Astrocyte (in vitro differentiated cells and primary cell): ENCODE data around the gene SPTLC2. TPM values are rescaled to one million over a fixed set of nuclear protein-coding genes. Genes with fewer than 3 reads are reported as not detected.

Experiments used
- DNase-seq: peaks from one replicate; pipeline ENCODE4 v3.0.0-alpha.2; 2010; ENCODE audit warnings: low read depth
- FAIRE-seq: peaks from 2 replicates; lab custom pipeline; 2011; peaks lifted over from hg19 to GRCh38; lab: Jason Lieb, UNC
- H2AFZ ChIP-seq: 2 replicates; pipeline ENCODE4 v1.6.0; 2012; ENCODE audit warnings: low read depth, low read length, inconsistent platforms
- H3K27ac ChIP-seq: 2 replicates; pipeline ENCODE4 v1.5.1; 2011; ENCODE audit warnings: low read depth, low read length, inconsistent platforms
- H3K27me3 ChIP-seq: 2 replicates; pipeline ENCODE4 v1.6.0; 2011; ENCODE audit warnings: low read length, inconsistent platforms; ENCODE audit not compliant: insufficient read depth
- H3K36me3 ChIP-seq: 2 replicates; pipeline ENCODE4 v1.5.1; 2011; ENCODE audit warnings: low read length, inconsistent platforms; ENCODE audit not compliant: insufficient read depth
- H3K4me1 ChIP-seq: 2 replicates; pipeline ENCODE4 v1.5.1; 2011; ENCODE audit warnings: low read length, inconsistent platforms; ENCODE audit not compliant: insufficient read depth
- H3K4me2 ChIP-seq: 2 replicates; pipeline ENCODE4 v1.6.0; 2012; ENCODE audit warnings: low read length, inconsistent platforms
- H3K4me3 ChIP-seq: 2 replicates; pipeline ENCODE4 v1.5.1; 2011; ENCODE audit warnings: low read depth, mild to moderate bottlenecking, low read length, inconsistent platforms; ENCODE audit not compliant: insufficient read depth
- H3K79me2 ChIP-seq: 2 replicates; pipeline ENCODE4 v1.6.0; 2012; ENCODE audit warnings: mild to moderate bottlenecking, low read length, inconsistent platforms; ENCODE audit not compliant: insufficient read depth
- H3K9ac ChIP-seq: 2 replicates; pipeline ENCODE4 v1.6.0; 2012; ENCODE audit warnings: mild to moderate bottlenecking, low read length, inconsistent platforms
- H3K9me3 ChIP-seq: 2 replicates; pipeline ENCODE4 v1.5.1; 2012; ENCODE audit warnings: low read depth, mild to moderate bottlenecking, low read length, inconsistent platforms; ENCODE audit not compliant: insufficient read depth
- H4K20me1 ChIP-seq: 2 replicates; pipeline ENCODE4 v1.6.0; 2012; ENCODE audit warnings: low read length, inconsistent platforms; ENCODE audit not compliant: insufficient read depth
- H3K27ac Mint-ChIP-seq: one replicate; pipeline ENCODE4 v1.8.0; 2021; ENCODE audit warnings: mild to moderate bottlenecking, mixed read lengths; ENCODE audit not compliant: unreplicated experiment
- H3K27me3 Mint-ChIP-seq: one replicate; pipeline ENCODE4 v1.8.0; 2021; ENCODE audit warnings: low read depth, mixed read lengths; ENCODE audit not compliant: unreplicated experiment
- H3K36me3 Mint-ChIP-seq: one replicate; pipeline ENCODE4 v1.8.0; 2021; ENCODE audit warnings: low read depth, mixed read lengths; ENCODE audit not compliant: unreplicated experiment
- H3K4me1 Mint-ChIP-seq: one replicate; pipeline ENCODE4 v1.8.0; 2021; ENCODE audit warnings: low read depth, mixed read lengths; ENCODE audit not compliant: unreplicated experiment
- H3K4me3 Mint-ChIP-seq: one replicate; pipeline ENCODE4 v1.8.0; 2021; ENCODE audit warnings: mild to moderate bottlenecking, moderate library complexity, mixed read lengths; ENCODE audit not compliant: unreplicated experiment
- H3K9me3 Mint-ChIP-seq: one replicate; pipeline ENCODE4 v1.8.0; 2021; ENCODE audit warnings: mild to moderate bottlenecking, mixed read lengths; ENCODE audit not compliant: unreplicated experiment
- CTCF ChIP-seq: IDR thresholded peaks from 2 replicates; pipeline ENCODE4 v1.5.1; 2011; ENCODE audit warnings: low read depth, mild to moderate bottlenecking, inconsistent platforms, low read length, moderate library complexity; ENCODE audit not compliant: insufficient read depth
- EZH2 ChIP-seq: IDR thresholded peaks from 2 replicates; pipeline ENCODE4 v1.6.1; 2012; ENCODE audit warnings: mild to moderate bottlenecking, low read length, inconsistent platforms; ENCODE audit not compliant: insufficient read depth
- total RNA-seq: library from RNA; stranded (reverse); gene quantifications from 2 replicates; pipeline ENCODE4 v1.2.1, GENCODE V29; 2021

SPTLC2 gene
- total RNA-seq, 1 donor from 2014 or later = 51.2 TPM

- peaks cover 2% of the 10 kb centered on the region for H3K9me3 Mint-ChIP-seq
- Histone ChIP-seq H3K36me3 (no peaks in the 10 kb centered on the region), H4K20me1 (no peaks in the 10 kb centered on the region), H3K4me1 (peaks cover 5% of the 10 kb centered on the region), H3K4me2 (no peak overlapping the region), H3K27ac (peak overlapping the region; percentile 38), H3K79me2 (no peaks in the 10 kb centered on the region), H3K4me3 (no peak overlapping the region), H3K27me3 (no peaks in the 10 kb centered on the region), H2AFZ (peak overlapping the region; percentile 7), H3K9me3 (no peaks in the 10 kb centered on the region), H3K9ac (peak overlapping the region; percentile 3)
- peak; percentile 92 for FAIRE-seq
- H3K27me3 Mint-ChIP-seq = peaks cover 10% of the 10 kb centered on the region
- peak; percentile 88 for DNase-seq
- peak overlapping the region; percentile 94 for H3K27ac Mint-ChIP-seq
- peak overlapping the region; percentile 66 for H3K4me3 Mint-ChIP-seq
- H3K36me3 Mint-ChIP-seq = no peaks in the 10 kb centered on the region
- no peak for TF ChIP-seq CTCF
- TF ChIP-seq EZH2 = no peak
- peaks cover 10% of the 10 kb centered on the region for H3K4me1 Mint-ChIP-seq
Observed at GRCh38 chr14:77485901-77486678, 130.3 kb downstream of the SPTLC2 start.

GRCh38 chr14:77485256-77485655 lies 131.2 kb downstream of the SPTLC2 start:
- no peak overlapping the region for H3K4me3 Mint-ChIP-seq
- no peak overlapping the region for H3K27ac ChIP-seq
- no peak overlapping the region for H3K9ac ChIP-seq
- H3K9me3 Mint-ChIP-seq = peaks cover 2% of the 10 kb centered on the region
- H4K20me1 ChIP-seq = no peaks in the 10 kb centered on the region
- peaks cover 7% of the 10 kb centered on the region for H3K27me3 Mint-ChIP-seq
- H3K27me3 ChIP-seq = no peaks in the 10 kb centered on the region
- no peak overlapping the region for H3K4me2 ChIP-seq
- H3K4me3 ChIP-seq = no peak overlapping the region
- DNase-seq (no peak), FAIRE-seq (no peak)
- H2AFZ ChIP-seq = peak overlapping the region; percentile 24
- peaks cover 5% of the 10 kb centered on the region for H3K4me1 ChIP-seq
- no peaks in the 10 kb centered on the region for H3K36me3 Mint-ChIP-seq
- H3K27ac Mint-ChIP-seq = peak overlapping the region; percentile 94
- no peaks in the 10 kb centered on the region for H3K36me3 ChIP-seq
- H3K9me3 ChIP-seq = no peaks in the 10 kb centered on the region
- TF ChIP-seq CTCF (no peak), EZH2 (no peak)
- peaks cover 10% of the 10 kb centered on the region for H3K4me1 Mint-ChIP-seq
- H3K79me2 ChIP-seq = no peaks in the 10 kb centered on the region

GRCh38 chr14:77482422-77482821 lies 134.0 kb downstream of the SPTLC2 start:
- FAIRE-seq = no peak

More at GRCh38 chr14:77482422-77482821, 134.0 kb downstream of the SPTLC2 start:
- Histone ChIP-seq H3K9me3 (no peaks in the 10 kb centered on the region), H2AFZ (no peak overlapping the region), H3K4me2 (no peak overlapping the region), H3K27ac (no peak overlapping the region), H3K79me2 (no peaks in the 10 kb centered on the region), H3K4me1 (peaks cover 5% of the 10 kb centered on the region), H4K20me1 (no peaks in the 10 kb centered on the region), H3K36me3 (no peaks in the 10 kb centered on the region), H3K27me3 (no peaks in the 10 kb centered on the region), H3K9ac (no peak overlapping the region), H3K4me3 (no peak overlapping the region)
- DNase-seq = no peak
- Mint-ChIP-seq H3K27me3 (peaks cover 5% of the 10 kb centered on the region), H3K27ac (no peak overlapping the region), H3K4me1 (peaks cover 10% of the 10 kb centered on the region), H3K36me3 (peaks cover 1% of the 10 kb centered on the region), H3K9me3 (peaks cover 2% of the 10 kb centered on the region), H3K4me3 (no peak overlapping the region)
- TF ChIP-seq CTCF (no peak), EZH2 (no peak)
